Measurements from ENCODE around the gene GTSE1.

- TF ChIP-seq EZH2 (IDR thresholded peaks at IDR 0.05; ENCODE audit: insufficient read depth, poor library complexity, severe bottlenecking) (no peak), EZH2phosphoT487 (IDR thresholded peaks at IDR 0.05; ENCODE audit: insufficient read depth, low read depth) (no peak)
Measured at GRCh38 chr22:46293577-46294260, 3.0 kb upstream of the GTSE1 start.
